ENCODE measurements around the gene TSFM.
A peak's percentile ranks its signal among the peaks of the same experiment; 100 is the strongest.

TSFM gene

GRCh38 chr12:57836442-57837375 is 54.1 kb downstream of the TSFM start:
- DNase-seq, result no peak

- DNase-seq, result no peak
These were observed 55.4 kb downstream of the TSFM start for GRCh38 chr12:57837864-57838562.

- DNase-seq, result no peak
These were observed 56.2 kb downstream of the TSFM start for GRCh38 chr12:57838594-57839302.

- peak; percentile 20 for DNase-seq
These were observed 57.4 kb downstream of the TSFM start for GRCh38 chr12:57839996-57840395.

GRCh38 chr12:57840726-57841125 is 58.1 kb downstream of the TSFM start:
- DNase-seq, result peak; percentile 41

- no peak for DNase-seq
These were observed 58.9 kb downstream of the TSFM start for GRCh38 chr12:57841445-57841844.

GRCh38 chr12:57842342-57843294 is 60.0 kb downstream of the TSFM start:
- no peak for DNase-seq

- no peak for DNase-seq
These were observed 62.3 kb downstream of the TSFM start for GRCh38 chr12:57844709-57845477.

- DNase-seq, result peak; percentile 25
These were observed 63.1 kb downstream of the TSFM start for GRCh38 chr12:57845478-57846284.

- DNase-seq, result no peak
These were observed 63.6 kb downstream of the TSFM start for GRCh38 chr12:57846285-57846576.

- DNase-seq, result peak; percentile 98
These were observed 64.2 kb downstream of the TSFM start, which contains the start of gene CTDSP2 for GRCh38 chr12:57846577-57847319. TSS of gene CTDSP2 (minus strand) at chr12:57846729. CDS start at chr12:57846435, 294 bp downstream.

All from NCI-H2171 (cell line).